SK-N-MC (cell line): ENCODE data around the gene PDK2.

Experiments used
- EZH2 ChIP-seq: fragments of 200-600 bp; sonication (generic); IDR thresholded peaks from one replicate; pipeline ENCODE4 v1.6.1; 2017; ENCODE audit warnings: antibody characterized with exemption
- POLR2AphosphoS5 ChIP-seq: IDR thresholded peaks from 2 replicates; pipeline ENCODE4 v1.6.1; 2012; ENCODE audit warnings: mild to moderate bottlenecking, low read depth, low read length, borderline replicate concordance

GRCh38 chr17:50095626-50096037 lies 481 bp downstream of the PDK2 start:
- TF ChIP-seq EZH2 = no peak
- no peak for TF ChIP-seq POLR2AphosphoS5
